Measurements from ENCODE around the gene NRARP.

- TF ChIP-seq POLR2A (IDR thresholded peaks at IDR 0.05; ENCODE audit: low read length) (no peak), GATA1 (IDR thresholded peaks at IDR 0.05; ENCODE audit: low read depth, low read length) (no peak)
These were observed 14.2 kb upstream of the NRARP start for GRCh38 chr9:137316012-137316981.
